ENCODE data around the gene HAUS1.
"Not testable (repeated sequence)": the region's sequence is repeated elsewhere in the genome, so short reads cannot be mapped to it uniquely, and the experiment has no call there.

Gene HAUS1

GRCh38 chr18:46088501-46088900 lies 15.7 kb upstream of the HAUS1 start:
- not testable (repeated sequence) for DNase-seq (ENCODE audit: low read depth in 2 of 2, low spot score in 1 of 2)

- DNase-seq (ENCODE audit: low read depth in 2 of 2, low spot score in 1 of 2) = no peak
Measured at GRCh38 chr18:46095532-46095931, 8.7 kb upstream of the HAUS1 start.

GRCh38 chr18:46096651-46097300 lies 7.4 kb upstream of the HAUS1 start:
- no peak for DNase-seq (ENCODE audit: low read depth in 2 of 2, low spot score in 1 of 2)

GRCh38 chr18:46097431-46097800 lies 6.8 kb upstream of the HAUS1 start:
- no peak for DNase-seq (ENCODE audit: low read depth in 2 of 2, low spot score in 1 of 2)

GRCh38 chr18:46097801-46098615 lies 6.2 kb upstream of the HAUS1 start, which contains the start of gene ATP5F1A:
TSS of gene ATP5F1A (minus strand) at chr18:46098296. CDS start at chr18:46098231, 65 bp downstream.
- DNase-seq (ENCODE audit: low read depth in 2 of 2, low spot score in 1 of 2) = peak; percentile 67 to 76

- no peak for DNase-seq (ENCODE audit: low read depth in 2 of 2, low spot score in 1 of 2)
Measured at GRCh38 chr18:46098616-46098933, 5.6 kb upstream of the HAUS1 start.

- DNase-seq (ENCODE audit: low read depth in 2 of 2, low spot score in 1 of 2) = no peak
Measured at GRCh38 chr18:46099463-46099862, 4.7 kb upstream of the HAUS1 start.

GRCh38 chr18:46109386-46109785 lies 5.2 kb downstream of the HAUS1 start:
- no peak for DNase-seq (ENCODE audit: low read depth in 2 of 2, low spot score in 1 of 2)

GRCh38 chr18:46110406-46110805 lies 6.2 kb downstream of the HAUS1 start:
- DNase-seq (ENCODE audit: low read depth in 2 of 2, low spot score in 1 of 2) = no peak

GRCh38 chr18:46113751-46114150 lies 9.6 kb downstream of the HAUS1 start:
- DNase-seq (ENCODE audit: low read depth in 2 of 2, low spot score in 1 of 2) = no peak

- not testable (repeated sequence) for DNase-seq (ENCODE audit: low read depth in 2 of 2, low spot score in 1 of 2)
Measured at GRCh38 chr18:46126625-46127024, 22.4 kb downstream of the HAUS1 start.

GRCh38 chr18:46130061-46130460 lies 25.9 kb downstream of the HAUS1 start:
- no peak for DNase-seq (ENCODE audit: low read depth in 2 of 2, low spot score in 1 of 2)

GRCh38 chr18:46130549-46130948 lies 26.4 kb downstream of the HAUS1 start:
- not testable (repeated sequence) for DNase-seq (ENCODE audit: low read depth in 2 of 2, low spot score in 1 of 2)

GRCh38 chr18:46133534-46133933 lies 29.3 kb downstream of the HAUS1 start:
- DNase-seq (ENCODE audit: low read depth in 2 of 2, low spot score in 1 of 2) = no peak

- DNase-seq (ENCODE audit: low read depth in 2 of 2, low spot score in 1 of 2) = no peak
Measured at GRCh38 chr18:46134920-46135675, 30.9 kb downstream of the HAUS1 start.

- DNase-seq (ENCODE audit: low read depth in 2 of 2, low spot score in 1 of 2) = no peak
Measured at GRCh38 chr18:46140173-46140572, 36.0 kb downstream of the HAUS1 start.

- DNase-seq (ENCODE audit: low read depth in 2 of 2, low spot score in 1 of 2) = no peak
Measured at GRCh38 chr18:46141199-46141598, 37.0 kb downstream of the HAUS1 start.

GRCh38 chr18:46148810-46149209 lies 44.6 kb downstream of the HAUS1 start:
- DNase-seq (ENCODE audit: low read depth in 2 of 2, low spot score in 1 of 2) = no peak

- DNase-seq (ENCODE audit: low read depth in 2 of 2, low spot score in 1 of 2) = no peak
Measured at GRCh38 chr18:46152436-46152807, 48.2 kb downstream of the HAUS1 start.

GRCh38 chr18:46152808-46153617 lies 48.8 kb downstream of the HAUS1 start:
- no peak for DNase-seq (ENCODE audit: low read depth in 2 of 2, low spot score in 1 of 2)

GRCh38 chr18:46155641-46156051 lies 51.5 kb downstream of the HAUS1 start:
- no peak for DNase-seq (ENCODE audit: low read depth in 2 of 2, low spot score in 1 of 2)

Data from stimulated activated CD8-positive, alpha-beta memory T cell treated with anti-CD3 and anti-CD28 coated beads, Interleukin-4, amount 100 ng/mL, for 4 hours (primary cell).